ENCODE results near the gene ILDR2.

The ILDR2 gene

GRCh38 chr1:166915042-166915441 lies 60.3 kb downstream of the ILDR2 start:
- no peak for TF ChIP-seq CTCF (IDR thresholded peaks at IDR 0.05; ENCODE audit: low read depth, low read length)

GRCh38 chr1:166914111-166914510 lies 61.2 kb downstream of the ILDR2 start:
- no peak for TF ChIP-seq CTCF (IDR thresholded peaks at IDR 0.05; ENCODE audit: low read depth, low read length)
- no peak overlapping the region for H3K4me3 ChIP-seq (ENCODE audit: low read depth, low read length)

More at GRCh38 chr1:166915042-166915441, 60.3 kb downstream of the ILDR2 start:
- H3K4me3 ChIP-seq (ENCODE audit: low read depth, low read length) = no peak overlapping the region

GRCh38 chr1:166911624-166912023 lies 63.7 kb downstream of the ILDR2 start:
- H3K4me3 ChIP-seq (ENCODE audit: low read depth, low read length) = no peak overlapping the region
- no peak for TF ChIP-seq CTCF (IDR thresholded peaks at IDR 0.05; ENCODE audit: low read depth, low read length)

GRCh38 chr1:166910396-166910994 lies 64.8 kb downstream of the ILDR2 start:
- no peak overlapping the region for H3K4me3 ChIP-seq (ENCODE audit: low read depth, low read length)
- TF ChIP-seq CTCF (IDR thresholded peaks at IDR 0.05; ENCODE audit: low read depth, low read length) = peak; percentile 48; the same call in 1 of the 2 replicates

GRCh38 chr1:166908942-166909341 lies 66.4 kb downstream of the ILDR2 start:
- H3K4me3 ChIP-seq (ENCODE audit: low read depth, low read length) = no peak overlapping the region
- TF ChIP-seq CTCF (IDR thresholded peaks at IDR 0.05; ENCODE audit: low read depth, low read length) = no peak

- no peak for TF ChIP-seq CTCF (IDR thresholded peaks at IDR 0.05; ENCODE audit: low read depth, low read length)
- no peak overlapping the region for H3K4me3 ChIP-seq (ENCODE audit: low read depth, low read length)
These were observed 67.6 kb downstream of the ILDR2 start for GRCh38 chr1:166907763-166908162.

GRCh38 chr1:166907051-166907450 lies 68.3 kb downstream of the ILDR2 start:
- H3K4me3 ChIP-seq (ENCODE audit: low read depth, low read length) = no peak overlapping the region
- TF ChIP-seq CTCF (IDR thresholded peaks at IDR 0.05; ENCODE audit: low read depth, low read length) = no peak
